Raji (cell line): Measurements from ENCODE around the gene FGF13.

ENCODE experiments used
- POLR2A ChIP-seq: IDR thresholded peaks from 2 replicates; pipeline ENCODE4 v1.6.1; 2011; ENCODE audit warnings: low read depth, low read length, control low read depth; ENCODE audit not compliant: insufficient read depth

The FGF13 gene

DNA sequence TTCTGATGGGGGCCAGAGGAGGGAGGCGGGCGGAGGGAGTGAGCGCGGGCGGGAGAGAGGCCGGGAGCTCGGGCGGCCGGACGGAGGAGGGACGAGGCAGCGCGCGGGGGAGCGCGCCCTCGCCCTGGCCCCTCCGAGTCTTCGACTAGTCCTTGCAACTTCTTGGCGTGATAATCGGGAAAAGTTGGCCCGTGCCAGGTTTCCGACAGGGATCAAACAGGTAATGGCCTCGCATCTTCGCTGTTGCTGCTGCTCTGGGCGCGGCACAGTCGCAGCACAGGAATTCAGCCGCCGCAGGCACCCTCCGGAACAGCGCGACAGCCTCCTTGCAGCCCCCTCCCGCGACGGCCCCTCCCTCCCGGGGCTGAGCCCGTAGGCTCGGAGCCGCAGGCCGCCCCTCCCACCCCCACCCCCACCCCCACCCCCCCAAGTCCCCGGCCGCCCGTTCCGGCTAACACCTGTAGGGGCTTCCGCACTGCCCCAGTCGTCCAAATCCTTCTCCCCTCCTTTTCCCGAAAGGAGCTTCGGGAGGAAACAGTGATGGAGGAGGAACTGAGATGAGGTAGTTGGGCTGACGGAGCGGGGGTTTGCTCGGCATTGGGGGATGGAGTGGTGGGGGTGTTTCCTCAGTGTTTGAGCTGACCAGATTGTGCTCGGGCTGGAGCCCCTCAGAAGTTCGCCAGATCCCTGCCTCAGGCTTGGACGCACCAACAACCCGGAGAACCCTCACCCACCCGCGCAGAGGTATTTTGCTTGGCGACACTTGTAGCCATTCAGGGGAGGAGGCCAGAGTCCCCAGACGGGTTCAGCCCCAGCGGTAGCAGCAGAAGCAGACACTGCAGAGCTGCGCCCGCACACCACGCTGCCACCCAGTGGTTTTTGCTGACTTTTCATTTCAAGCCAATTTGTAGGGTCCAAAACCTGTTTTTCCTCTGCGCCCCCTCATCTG lies at the start of gene FGF13:
Gene FGF13 (minus strand): TSS at position 319 of the 949 bp plus-strand sequence. CDS start 714 bp downstream, outside the sequence.
- TF ChIP-seq POLR2A, result no peak

DNA sequence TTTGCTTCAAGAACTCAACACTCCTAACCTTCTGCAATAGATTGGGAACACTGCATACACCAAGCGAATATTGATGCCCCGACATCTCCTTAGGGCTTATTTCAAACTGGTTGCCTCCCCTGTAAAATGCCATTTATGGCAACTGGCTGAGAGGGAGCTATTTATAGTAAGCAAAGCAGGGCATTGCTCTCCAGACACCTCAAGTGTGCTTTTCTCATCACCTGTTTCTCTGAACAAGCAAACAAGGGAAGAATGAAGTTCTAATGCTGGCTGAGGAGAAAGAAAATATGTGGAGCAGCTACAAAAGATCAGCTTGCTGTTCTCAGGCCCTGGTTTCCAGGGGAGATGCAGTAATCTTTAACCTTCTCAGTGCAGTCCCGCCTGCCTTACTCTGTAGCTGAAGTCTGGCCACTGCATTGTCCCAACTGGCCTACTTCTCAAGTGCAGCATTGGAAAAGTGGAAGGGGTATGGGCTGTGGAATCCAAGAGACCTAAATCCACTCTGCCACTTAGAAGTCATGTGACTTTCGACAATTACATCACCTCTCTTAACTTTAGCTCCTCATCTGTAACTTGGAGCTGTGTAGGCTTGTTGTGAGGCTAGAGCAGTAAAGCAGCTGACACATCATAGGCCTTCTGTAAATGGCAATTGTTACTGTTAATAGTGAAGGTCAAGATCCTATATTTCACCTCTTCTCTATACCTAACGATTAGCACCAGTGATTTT lies 47.9 kb upstream of the FGF13 start:
- no peak for TF ChIP-seq POLR2A

DNA sequence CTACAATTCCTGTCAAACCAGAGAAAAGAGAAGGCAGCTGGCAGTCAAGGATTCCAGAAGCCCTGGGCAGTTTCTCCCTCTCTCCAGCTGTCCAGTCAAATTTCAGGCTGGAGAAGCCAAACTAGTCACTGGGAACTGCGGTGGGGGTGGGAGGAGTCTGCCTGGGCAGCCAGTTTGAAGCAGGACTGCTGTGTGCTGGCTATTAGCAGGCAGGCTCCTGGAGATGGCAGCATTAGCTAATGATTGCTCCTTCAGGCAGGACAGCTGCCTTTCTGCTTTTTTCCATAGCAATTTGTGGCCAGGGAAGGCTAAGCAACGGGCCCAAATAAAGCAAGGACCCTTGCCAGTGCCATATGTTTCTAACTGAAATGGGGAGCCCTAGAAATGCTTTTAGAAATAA lies 44.7 kb upstream of the FGF13 start:
- TF ChIP-seq POLR2A, result no peak

DNA sequence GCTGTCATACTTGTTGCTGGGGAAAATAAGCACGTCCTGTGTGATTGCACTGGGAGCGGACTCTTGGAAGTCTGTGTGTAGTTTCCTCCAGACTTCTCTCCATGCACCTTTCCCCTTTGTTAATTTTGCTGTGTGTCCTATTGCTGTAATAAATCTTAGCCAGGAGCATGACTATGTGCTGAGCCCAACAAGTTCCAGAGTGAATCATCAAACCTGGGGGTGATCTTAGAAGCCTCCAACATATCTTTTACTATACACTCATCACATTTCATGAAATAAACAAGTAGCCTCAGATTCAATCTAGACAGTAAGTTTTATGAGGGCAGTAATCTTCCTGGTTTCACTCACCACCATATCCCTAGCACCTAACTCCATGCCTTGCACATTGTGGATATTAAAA lies 43.3 kb upstream of the FGF13 start:
- no peak for TF ChIP-seq POLR2A

DNA sequence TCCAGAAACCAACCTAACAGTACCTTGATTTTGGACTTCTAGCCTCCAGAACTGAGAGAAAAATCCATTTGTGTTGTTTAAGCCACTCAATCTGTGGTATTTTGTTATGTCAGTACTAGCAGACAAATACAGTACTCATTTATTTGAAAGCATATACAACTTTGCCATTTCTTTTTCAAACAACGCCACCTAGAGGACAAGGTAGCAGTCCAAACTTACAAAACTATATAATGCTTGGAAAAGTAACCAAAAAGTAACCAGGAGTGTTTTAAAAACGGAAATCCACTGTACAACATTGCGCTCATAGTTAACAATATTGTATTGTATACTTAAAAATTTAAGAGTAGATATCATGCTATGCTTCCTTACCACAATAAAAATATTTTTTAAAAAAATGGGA lies 37.0 kb upstream of the FGF13 start:
- TF ChIP-seq POLR2A, result no peak

DNA sequence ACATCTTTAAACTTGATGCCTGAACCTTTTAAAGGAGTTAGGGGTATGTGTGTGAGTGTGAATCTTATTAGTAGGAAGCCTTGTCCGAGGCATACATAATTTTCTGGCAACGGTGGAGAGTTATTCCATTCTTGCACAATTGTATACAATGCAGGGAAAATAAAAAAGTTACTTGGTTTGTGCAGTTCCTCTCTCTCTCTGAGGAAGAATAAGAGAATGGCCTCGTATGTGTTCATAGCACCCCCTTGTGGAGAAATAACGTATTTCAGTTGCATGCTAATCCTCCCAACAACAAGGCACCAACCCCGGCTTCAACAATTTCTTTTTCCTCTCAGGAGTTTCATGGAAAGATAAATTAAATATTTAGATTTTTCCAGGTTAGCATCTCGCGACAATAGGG lies 33.7 kb upstream of the FGF13 start:
- TF ChIP-seq POLR2A, result no peak

DNA sequence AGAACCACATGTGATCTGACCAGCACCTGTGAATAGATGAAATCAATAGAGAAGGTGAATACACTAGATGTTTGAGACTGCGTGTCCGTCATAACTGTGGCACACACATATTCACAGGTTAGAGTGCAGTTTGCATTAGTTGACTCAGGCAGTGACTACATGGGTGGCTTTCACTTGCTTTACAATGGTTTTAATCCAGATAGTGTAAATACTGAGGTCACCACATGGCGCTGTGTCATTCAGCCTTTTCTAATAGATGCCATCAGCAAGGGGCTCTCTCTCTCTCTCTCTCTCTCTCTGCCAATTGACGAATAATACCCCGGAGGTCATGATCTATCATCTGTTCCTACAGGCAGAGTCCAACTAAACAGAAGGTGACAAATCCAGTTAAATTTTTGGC lies 30.7 kb upstream of the FGF13 start:
- TF ChIP-seq POLR2A, result no peak

DNA sequence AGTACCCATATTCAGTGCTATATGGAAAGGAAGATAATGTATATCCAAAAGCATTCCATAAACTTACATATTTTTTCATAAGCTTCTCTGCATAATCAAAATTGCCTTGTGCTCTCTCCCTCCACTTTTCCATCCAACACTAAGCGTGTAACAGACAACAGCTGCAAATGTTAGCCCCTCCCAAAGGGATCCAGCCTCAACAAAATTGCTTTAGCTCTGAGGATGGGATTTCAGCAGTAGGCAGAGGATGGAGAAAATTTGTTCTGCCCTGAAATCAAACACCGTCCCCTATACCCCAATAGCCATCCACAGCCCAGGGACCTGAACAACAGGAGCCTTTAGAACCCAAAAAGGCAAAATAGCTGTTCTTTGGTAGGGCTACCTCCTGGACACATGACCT lies 28.8 kb upstream of the FGF13 start:
- TF ChIP-seq POLR2A, result no peak

DNA sequence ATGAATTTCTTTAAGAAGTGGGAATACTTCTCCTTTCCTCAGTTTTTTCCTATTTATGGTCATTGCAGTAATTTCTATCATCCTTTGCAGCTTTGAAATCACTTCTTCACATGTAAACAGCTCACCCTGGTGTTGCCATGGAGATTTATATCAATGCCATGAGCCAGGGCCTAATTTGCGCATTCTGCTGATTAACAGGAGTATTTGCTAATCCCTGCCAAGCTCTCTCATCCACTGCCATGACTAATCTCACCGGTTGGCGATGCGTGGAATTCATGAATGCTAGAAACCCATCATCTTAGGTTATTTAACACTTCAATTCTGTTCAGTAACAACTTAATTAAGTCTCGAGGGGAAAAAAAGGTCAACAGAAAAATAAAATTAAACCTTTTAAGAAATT lies 11.8 kb upstream of the FGF13 start:
- no peak for TF ChIP-seq POLR2A

DNA sequence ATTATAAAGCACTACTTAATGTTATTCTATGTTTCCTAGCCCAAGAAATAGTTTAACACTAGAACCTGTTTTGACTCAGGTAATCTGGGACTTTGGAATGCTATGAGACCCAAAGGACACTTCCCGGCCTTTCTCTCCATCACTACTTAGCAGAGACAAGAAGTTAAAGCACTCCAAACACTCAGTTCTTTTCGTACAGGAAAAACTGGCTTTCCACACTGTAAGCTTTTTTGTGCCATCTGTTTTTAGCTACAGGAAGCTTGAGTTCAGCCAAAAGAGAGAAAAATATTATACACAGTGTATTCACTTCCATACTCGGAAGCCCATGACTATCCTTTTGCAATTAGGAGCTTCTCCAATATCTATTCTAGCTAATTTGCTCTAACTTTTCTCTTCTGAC lies 7.9 kb upstream of the FGF13 start:
- no peak for TF ChIP-seq POLR2A

DNA sequence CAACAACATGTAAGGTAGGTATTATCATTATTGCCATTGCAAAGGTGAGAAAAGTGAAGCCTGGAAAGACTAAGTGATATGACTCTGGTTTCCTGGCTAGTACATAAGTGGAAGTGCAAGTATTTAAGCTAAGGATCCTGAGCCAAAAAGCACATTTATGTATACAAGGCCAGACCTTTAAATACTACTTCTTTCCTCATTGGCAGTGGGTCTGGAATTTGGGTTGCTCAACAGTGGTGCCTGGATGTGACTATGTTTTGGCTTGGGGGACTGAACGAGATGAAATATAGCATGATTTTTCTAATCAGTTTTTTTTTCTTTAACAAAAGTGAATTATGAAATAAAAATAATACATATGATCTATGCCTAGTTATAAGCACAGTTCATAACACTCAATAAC lies 7.4 kb upstream of the FGF13 start:
- no peak for TF ChIP-seq POLR2A

DNA sequence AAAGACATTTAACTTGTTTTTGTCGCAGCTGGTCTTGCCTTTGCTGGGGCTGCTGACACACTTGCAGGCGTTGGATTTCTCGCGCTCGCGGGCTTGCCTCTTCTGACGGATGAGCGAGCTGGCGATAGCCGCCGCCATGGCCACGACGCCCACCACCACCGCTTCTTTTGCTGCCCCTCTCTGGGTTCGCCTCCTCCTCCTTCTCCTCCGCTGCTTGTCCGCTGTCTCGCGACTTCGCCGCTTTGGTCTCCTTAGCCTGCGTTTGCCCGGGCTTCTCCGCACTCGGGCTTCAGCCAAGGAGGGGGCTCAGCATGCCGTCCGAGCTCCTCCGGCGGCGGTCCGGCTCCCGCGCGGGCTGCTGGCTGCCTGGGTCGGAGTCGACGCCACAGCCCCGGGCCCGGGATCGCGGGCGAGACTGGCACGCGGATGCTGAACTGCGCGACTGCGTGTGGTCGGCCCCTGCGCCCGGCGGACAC lies 613 bp downstream of the FGF13 start:
- TF ChIP-seq POLR2A, result no peak

DNA sequence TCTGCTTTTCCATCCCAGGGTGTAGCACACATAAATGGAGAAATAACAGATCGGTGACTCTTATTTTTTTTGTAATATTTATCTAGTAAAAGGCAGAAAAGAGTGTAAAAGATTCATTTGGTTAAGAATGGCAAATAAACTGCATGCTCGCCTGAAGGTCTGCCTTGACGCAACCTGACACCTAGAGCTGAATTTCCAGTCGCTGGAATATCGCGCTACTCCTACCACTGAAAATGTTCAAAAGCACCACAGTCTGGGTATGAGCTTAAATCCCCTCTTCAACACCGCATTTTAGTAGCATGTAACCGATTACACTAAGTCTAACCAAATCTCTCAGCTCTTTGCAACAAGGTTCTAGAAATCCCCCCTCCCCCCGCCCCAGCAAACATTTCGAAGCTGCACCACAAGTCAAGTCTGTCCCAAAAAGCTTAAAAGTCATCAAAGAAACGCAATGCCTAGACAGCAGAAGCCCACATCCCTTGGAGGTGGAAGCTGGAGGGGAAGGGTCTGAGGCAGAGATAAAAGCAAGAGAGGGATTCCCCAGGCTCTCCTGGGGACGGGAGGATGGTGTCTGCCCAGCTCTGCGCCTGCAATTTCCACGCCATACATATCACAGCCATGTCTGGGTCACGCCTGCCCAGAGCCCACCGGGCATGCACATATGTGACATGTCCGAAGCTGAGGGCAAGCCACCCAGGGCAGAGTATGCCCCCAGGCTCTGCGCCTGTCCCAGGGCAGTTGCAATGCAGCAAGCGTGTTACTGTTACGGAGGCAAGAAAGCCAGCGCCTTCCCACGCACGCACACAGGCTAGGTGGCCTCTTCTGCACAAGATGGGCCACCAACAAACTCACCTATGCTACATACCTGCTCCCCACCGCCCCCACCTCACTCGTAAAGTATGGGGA lies 1.4 kb downstream of the FGF13 start:
- no peak for TF ChIP-seq POLR2A

DNA sequence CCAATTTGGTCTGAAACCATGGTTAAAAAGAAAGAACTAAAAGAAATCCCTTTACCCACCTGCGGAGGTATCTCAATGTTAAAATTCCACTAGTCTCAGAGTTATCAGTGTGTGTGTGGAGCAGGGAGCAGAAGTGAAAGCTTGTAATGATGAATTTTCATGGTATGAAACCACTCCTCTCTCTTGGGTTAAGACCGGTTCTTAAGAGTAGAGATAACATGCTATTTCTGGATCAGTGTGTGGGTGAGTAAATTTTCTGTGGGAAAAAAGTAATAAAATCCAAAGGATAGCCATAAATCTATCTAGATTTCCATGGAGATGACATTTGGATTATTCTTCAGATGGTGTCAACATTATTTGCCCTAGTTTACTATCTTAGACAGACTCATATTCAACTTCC lies 3.2 kb downstream of the FGF13 start:
- no peak for TF ChIP-seq POLR2A

DNA sequence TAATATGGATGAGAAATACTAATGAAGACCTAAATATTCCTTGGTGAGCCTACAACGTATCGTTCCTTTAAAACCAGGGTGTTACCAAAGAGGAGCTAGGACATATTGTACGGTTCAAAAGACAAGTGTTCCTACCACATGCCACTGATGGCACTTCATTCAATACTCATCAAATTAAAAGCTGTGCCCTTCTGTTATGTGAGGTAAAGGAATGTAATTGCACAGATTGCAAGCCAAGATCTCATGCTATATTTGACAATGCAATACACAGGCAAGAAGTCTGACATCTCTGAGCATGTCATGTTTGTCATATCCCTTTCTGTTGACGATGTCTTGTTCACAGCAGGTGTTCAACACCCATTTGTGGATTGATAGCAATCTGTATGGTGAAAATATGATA lies 6.9 kb downstream of the FGF13 start:
- no peak for TF ChIP-seq POLR2A
